GM12864 (cell line): ENCODE data around the gene HSPA1B.

Experiments
- DNase-seq: peaks from one replicate; pipeline ENCODE4 v3.0.0-alpha.2; 2011; ENCODE audit warnings: low read depth
- H3K4me3 ChIP-seq: 2 replicates; pipeline ENCODE4 v1.5.1; 2011; ENCODE audit warnings: mild to moderate bottlenecking, low read depth, low read length, control low read depth
- CTCF ChIP-seq: IDR thresholded peaks from 2 replicates; pipeline ENCODE4 v1.5.1; 2011; ENCODE audit warnings: low read depth, mild to moderate bottlenecking, moderate library complexity, low read length, control low read depth, inconsistent platforms; ENCODE audit errors: missing control alignments

HSPA1B gene

DNA sequence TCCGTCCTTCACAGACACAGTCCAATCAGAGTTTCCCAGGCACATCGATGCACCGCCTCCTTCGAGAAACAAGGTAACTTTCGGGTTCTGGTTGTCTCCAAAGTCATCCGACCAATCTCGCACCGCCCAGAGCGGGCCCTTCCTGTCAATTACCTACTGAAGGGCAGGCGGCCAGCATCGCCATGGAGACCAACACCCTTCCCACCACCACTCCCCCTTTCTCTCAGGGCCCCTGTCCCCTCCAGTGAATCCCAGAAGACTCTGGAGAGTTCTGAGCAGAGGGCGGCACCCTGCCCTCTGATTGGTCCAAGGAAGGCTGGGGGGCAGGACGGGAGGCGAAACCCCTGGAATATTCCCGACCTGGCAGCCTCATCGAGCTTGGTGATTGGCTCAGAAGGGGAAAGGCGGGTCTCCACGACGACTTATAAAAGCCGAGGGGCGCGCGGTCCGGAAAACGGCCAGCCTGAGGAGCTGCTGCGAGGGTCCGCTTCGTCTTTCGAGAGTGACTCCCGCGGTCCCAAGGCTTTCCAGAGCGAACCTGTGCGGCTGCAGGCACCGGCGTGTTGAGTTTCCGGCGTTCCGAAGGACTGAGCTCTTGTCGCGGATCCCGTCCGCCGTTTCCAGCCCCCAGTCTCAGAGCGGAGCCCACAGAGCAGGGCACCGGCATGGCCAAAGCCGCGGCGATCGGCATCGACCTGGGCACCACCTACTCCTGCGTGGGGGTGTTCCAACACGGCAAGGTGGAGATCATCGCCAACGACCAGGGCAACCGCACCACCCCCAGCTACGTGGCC lies at the start of gene HSPA1B:
HSPA1B (plus strand) TSS at position 453 of the 794 bp plus-strand sequence; CDS start at position 666, 213 bp downstream.
- H3K4me3 ChIP-seq: peak within 1 kb of the TSS; percentile 77
- TF ChIP-seq CTCF: no peak
- peak; percentile 96 for DNase-seq

DNA sequence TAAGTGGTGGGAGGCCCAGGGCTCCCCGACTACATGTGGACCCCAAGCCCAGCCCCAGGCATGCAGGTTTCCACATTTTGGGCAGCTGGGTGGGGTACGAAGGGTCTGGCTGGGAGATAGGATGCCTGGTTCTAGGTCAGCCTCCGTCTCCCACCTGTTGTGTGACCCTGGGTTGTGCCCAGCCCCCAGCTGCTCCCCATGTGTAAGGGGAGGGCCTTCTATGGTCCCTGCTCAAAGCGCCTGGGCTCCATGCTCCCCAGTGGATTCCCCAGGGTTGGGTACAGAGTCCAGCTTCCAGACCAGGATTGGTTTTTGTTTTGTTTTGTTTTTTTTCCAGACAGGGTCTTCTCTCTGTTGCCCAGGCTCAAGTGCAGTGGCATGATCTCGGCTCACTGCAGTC lies 49.3 kb upstream of the HSPA1B start:
- no peak for TF ChIP-seq CTCF
- DNase-seq: no peak
- H3K4me3 ChIP-seq: no peak overlapping the region

DNA sequence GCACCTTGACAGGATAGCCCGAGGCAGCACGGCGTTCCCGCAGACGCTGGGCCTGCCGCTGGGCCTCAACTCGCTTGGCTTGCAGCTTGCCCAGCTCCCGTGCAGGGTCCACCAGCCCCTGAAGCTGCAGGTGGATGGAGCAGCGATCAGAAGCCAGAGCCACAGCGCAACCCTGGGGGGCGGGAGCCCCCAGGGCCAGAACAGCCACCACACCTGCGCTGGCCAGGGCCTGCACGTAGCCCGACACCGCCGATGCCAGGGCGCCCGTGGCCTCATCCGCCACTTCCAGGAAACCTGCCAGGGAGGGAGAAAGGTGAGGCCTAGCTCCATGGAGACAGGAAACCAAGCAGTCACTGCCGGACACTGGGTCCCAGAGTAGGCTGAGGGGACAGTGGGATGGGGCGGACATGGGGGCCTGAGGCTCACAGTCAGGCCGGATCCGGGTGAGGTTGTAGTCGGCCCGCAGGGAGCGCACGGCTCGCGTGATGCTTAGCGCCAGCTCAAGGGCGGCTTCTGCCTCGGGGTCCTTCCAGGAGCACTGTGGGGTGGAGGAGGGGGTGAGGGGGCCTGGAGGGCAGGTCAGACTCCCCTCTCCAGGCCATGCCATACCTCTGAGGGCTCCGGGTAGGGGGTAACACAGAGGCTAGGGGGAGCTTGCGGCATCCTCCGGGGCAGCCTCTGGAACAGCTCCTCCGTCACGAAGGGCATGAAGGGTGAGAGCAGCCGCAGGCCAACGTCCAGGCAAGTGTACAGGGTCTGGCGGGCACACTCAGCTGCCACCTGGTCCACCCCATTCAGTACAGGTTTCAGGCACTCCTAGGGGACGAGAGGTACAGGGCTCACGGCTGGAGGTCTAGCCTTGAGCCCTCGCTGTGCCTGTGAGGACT lies 48.3 kb upstream of the HSPA1B start:
- no peak overlapping the region for H3K4me3 ChIP-seq
- no peak for TF ChIP-seq CTCF
- DNase-seq: no peak

DNA sequence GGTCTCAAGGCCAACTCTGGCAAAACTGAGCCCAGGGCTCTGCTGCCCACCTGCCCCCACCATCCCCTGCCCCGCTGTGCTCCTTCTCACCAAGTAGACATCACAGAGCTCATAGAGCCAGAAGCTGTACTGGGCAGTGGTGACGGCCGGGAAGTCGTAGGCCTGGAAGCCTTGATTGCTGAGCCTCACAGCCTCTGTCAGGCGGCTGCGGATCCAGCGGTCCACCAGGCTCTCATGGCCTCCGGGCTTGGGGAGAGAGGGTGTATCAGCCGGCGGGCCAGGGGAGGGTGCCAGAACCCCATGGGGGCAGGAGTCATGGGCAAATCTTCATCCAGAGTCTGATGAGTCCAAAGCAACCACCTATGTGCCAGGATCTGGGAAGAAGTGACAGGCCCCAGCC lies 47.6 kb upstream of the HSPA1B start:
- no peak for DNase-seq
- H3K4me3 ChIP-seq: no peak overlapping the region
- TF ChIP-seq CTCF: no peak

DNA sequence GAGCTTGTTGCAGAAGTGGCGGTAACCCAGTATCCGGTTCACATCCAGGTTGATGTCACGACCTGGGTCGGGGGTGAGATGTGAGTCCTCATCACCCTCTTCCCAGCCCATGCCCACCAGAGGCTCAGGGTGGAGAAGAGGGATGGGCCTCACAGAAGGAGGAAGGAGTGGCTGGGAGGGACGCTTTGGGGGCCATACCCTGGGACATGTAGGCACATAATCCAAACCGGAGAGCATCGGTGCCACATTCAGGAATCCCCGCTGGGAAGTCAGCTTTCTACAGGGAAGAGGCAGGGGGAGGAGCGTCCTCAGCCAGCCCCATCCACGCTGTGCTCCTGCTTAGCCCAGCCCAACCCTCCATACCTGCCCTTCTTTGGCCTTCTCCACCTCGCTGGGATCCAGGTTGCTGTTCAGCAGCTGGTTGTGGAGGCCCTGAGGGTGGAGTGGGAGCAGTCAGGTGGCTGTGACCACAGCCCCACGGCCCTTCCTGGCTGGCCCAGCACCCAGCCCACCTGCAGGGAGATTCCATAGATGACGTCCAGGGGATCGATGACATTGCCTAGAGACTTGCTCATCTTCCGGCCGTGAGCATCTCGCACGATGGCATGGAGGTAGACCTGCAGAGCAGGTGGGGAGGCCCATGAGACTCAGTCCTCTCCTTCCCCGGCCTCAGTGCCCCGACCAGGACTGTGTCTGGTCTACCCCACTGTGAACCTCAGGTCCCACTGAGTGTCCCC lies 46.9 kb upstream of the HSPA1B start:
- H3K4me3 ChIP-seq: no peak overlapping the region
- no peak for DNase-seq
- TF ChIP-seq CTCF: no peak

DNA sequence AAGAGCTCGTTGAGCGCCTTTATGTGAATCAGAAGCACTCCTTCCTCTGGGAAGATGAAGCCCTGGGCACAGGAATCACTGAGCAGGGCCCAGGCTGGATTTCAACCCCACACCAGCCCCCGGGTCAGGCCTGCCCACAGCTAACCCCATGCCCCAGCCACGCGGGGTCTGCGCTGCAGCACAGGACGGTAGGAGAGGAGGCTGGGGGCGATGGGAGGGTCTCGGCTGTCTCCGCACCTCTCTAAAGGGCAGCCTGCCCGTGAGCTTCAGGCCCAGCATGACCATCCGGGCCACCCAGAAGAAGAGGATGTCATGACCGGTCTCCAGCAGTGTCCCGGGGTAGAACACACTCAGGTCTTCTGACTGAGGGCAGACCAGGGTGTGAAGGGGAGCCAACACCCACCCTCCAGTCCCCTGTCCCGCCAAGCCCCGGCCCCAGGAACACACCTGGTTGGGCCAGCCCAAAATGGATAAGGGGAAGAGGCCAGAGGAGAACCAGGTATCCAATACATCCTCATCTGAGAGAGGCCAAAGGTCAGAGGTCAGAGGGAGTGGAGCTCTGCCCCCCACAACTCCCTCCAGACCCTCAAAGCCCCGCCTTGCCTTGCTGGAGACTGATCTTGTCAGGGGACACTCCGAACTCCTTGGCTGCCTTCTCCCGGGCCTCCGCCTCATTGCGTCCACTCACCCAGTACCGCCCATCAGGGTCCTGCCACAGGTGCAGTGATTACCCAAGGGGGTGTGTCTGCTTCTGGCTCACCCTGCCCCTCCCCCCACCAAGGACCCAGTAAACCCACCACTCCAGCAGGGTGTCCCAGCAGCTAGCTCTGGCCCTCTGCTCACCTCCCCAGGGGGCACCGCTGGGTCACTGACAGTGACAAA lies 46.1 kb upstream of the HSPA1B start:
- no peak for DNase-seq
- TF ChIP-seq CTCF: no peak

More for the DNA sequence above, 46.1 kb upstream of the HSPA1B start:
- no peak overlapping the region for H3K4me3 ChIP-seq
